ENCODE measurements around the gene PTH1R.

Gene PTH1R

DNA sequence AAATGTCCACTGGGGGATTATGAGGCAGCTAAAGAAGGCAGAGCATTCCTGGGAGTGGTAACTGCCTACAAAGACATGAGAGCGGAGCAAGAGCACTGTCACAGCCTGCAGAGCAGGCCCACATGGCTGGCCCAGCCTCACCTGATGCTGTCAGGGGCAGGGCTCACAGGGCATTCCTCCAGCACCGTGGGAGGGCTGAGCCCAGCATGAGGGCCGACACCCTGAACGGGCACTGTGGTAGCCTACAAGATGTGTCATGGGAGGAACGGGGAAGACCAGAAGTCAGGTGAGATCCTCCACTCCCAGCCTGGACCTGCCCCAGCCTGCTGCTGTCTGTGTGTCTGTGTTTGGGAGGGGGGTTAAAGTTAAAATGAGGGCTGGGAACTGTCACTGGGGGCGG lies 68.9 kb downstream of the PTH1R start:
- Histone ChIP-seq H3K9me3 (ENCODE audit: control insufficient read depth, insufficient read depth, low read length) (no peaks in the 10 kb centered on the region), H3K27me3 (ENCODE audit: control insufficient read depth, insufficient read depth, low read length) (no peaks in the 10 kb centered on the region), H3K4me1 (ENCODE audit: control insufficient read depth, insufficient read depth, low read length) (peaks cover 8% of the 10 kb centered on the region), H3K4me3 (ENCODE audit: low read length) (no peak overlapping the region), H3K36me3 (ENCODE audit: control insufficient read depth, insufficient read depth, low read length) (no peaks in the 10 kb centered on the region), H3K27ac (ENCODE audit: low read length) (no peak overlapping the region)
- DNase-seq (ENCODE audit: low read depth, low spot score), result no peak
- WGBS (ENCODE audit: insufficient coverage, insufficient read length), result no CpG with 5 or more reads among the region's 6 CpGs

DNA sequence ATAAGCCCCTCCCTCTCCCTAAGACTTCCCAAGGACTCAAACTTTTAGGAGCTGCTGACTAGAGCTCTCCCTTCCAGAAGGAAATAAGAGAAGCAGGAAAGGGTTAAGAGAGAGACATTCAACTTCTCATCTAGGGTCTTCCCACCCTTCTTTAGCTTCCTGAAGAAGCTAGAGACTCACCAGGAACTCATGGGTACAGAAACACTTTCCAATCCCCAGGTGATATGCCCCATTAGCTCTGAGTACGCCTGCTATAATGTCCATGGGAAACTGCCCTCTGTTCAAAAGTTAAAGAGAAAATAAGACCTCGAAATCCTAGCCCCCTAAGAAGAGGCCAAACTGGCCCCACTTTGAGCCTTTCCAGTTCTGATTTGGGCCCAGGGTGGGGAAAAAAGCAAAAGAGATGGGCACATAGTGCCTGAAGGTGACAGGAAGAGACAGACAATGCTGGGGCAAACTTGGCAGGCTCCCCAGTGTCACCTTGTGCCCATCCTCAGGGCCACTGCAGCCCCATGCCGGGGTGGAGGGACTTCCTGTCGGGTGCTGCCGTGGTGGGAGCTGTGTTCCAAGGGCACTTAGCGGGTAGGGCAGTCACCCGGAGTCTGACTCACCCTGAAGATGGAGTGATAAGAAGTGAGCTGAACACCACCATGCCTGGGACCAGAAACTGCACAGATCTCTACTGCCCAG lies 69.5 kb downstream of the PTH1R start:
- Histone ChIP-seq H3K27me3 (ENCODE audit: control insufficient read depth, insufficient read depth, low read length) (no peaks in the 10 kb centered on the region), H3K4me3 (ENCODE audit: low read length) (no peak overlapping the region), H3K27ac (ENCODE audit: low read length) (no peak overlapping the region), H3K9me3 (ENCODE audit: control insufficient read depth, insufficient read depth, low read length) (no peaks in the 10 kb centered on the region), H3K36me3 (ENCODE audit: control insufficient read depth, insufficient read depth, low read length) (no peaks in the 10 kb centered on the region), H3K4me1 (ENCODE audit: control insufficient read depth, insufficient read depth, low read length) (peaks cover 8% of the 10 kb centered on the region)
- DNase-seq (ENCODE audit: low read depth, low spot score), result no peak
- no CpG with 5 or more reads among the region's 7 CpGs for WGBS (ENCODE audit: insufficient coverage, insufficient read length)

DNA sequence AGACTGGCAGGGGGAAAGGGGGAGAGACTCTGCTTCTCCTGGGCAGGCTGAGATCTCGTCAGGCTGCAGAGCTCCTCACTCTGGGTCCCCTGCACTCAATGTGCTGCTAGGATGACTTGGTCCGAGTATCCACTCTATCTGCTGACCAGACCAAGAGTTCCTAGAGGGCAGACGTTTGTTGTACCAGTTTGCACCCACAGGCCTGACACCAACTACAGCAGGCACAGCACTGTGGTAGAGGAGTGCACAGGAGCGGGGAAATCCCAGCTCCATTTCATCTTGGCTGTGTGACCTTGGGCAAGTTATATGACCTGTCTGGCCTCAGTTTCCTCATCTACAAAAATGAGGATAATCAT lies 70.0 kb downstream of the PTH1R start:
- H3K36me3 ChIP-seq (ENCODE audit: control insufficient read depth, insufficient read depth, low read length), result no peaks in the 10 kb centered on the region
- H3K4me1 ChIP-seq (ENCODE audit: control insufficient read depth, insufficient read depth, low read length), result peaks cover 8% of the 10 kb centered on the region
- no peak overlapping the region for H3K4me3 ChIP-seq (ENCODE audit: low read length)
- DNase-seq (ENCODE audit: low read depth, low spot score), result no peak
- H3K27me3 ChIP-seq (ENCODE audit: control insufficient read depth, insufficient read depth, low read length), result no peaks in the 10 kb centered on the region
- no CpG with 5 or more reads among the region's 4 CpGs for WGBS (ENCODE audit: insufficient coverage, insufficient read length)
- H3K27ac ChIP-seq (ENCODE audit: low read length), result no peak overlapping the region
- H3K9me3 ChIP-seq (ENCODE audit: control insufficient read depth, insufficient read depth, low read length), result no peaks in the 10 kb centered on the region

DNA sequence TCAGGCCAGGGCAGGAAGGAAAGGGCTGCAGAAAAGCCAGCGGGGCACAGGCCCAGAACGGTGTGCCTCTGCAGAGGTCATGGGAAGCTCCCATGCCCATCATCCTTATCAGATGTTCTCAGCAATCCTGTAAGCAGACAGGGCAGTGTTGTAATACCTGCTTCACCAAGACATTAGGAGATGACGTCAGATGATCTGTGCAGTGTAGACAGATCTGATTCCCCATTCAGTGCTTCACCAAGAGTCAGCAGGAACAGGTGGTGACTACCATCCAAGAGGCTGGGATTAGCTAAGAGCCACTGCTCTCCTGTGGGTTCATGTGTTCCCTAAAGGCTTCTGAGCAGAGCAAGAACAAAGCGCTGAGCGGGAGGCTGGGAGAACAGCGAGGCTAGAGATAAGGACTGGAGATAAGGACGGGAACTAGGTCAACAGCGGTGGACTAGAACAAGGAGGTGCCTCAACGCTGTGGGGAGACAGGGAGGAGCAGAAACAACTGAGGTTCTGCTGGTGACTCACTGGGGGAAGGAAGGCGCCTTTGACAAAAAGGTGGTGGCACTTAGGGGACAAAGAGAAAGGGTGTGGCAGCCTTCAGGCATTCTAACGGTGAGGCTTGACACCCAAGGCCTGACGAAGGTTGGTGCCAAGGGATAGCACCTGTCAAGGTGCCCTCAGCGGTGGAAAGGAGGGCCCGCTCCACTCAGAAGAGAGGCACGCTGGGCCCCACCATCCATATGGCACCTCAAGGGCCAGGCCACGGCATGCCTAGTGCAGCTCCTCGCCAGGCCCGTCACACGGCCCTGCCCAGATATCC lies 70.7 kb downstream of the PTH1R start:
- WGBS (ENCODE audit: insufficient coverage, insufficient read length), result no CpG with 5 or more reads among the region's 19 CpGs
- Histone ChIP-seq H3K36me3 (ENCODE audit: control insufficient read depth, insufficient read depth, low read length) (no peaks in the 10 kb centered on the region), H3K4me3 (ENCODE audit: low read length) (no peak overlapping the region), H3K27ac (ENCODE audit: low read length) (no peak overlapping the region), H3K27me3 (ENCODE audit: control insufficient read depth, insufficient read depth, low read length) (no peaks in the 10 kb centered on the region), H3K9me3 (ENCODE audit: control insufficient read depth, insufficient read depth, low read length) (no peaks in the 10 kb centered on the region), H3K4me1 (ENCODE audit: control insufficient read depth, insufficient read depth, low read length) (peaks cover 9% of the 10 kb centered on the region)
- DNase-seq (ENCODE audit: low read depth, low spot score), result no peak

DNA sequence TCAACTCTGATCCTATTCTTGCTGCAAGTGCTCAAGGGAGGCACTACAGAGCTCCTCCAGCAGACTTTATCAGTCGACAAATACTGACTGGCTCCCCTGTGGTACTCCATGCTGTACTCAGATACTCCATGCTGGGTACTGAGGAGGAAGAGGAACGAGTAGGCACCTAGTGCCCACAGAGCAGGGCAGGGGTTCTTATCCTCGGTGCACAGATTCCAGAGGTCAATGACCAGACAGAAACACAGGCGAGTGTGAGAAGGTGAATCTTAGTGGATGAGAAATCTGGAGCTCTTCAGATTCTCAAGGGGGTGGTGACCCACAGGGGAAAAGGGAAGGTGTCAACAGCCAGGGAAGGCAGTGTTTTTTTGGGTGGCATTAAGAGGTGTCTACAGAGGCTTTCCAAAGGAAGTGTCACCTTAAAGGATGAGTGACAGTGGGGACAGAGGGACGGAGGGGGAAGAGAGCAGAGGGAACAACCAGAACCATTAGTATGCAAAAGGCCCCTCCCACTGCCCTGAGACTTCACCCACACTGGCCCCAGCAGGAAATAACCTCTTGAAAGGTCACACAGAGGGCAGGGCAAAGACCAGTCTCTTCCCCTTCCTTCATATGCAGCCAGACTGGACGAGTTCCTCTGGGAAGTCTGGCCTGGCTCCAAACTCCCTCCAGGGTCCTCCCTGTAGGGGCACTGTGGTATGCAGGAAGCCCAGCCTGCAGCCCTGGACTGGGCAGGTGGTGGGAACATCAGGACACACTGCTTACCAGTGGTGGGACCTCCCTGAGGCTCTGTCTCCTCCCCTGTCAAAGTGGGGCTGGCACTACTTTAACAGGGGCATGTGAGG lies 71.5 kb downstream of the PTH1R start:
- no peak overlapping the region for H3K27ac ChIP-seq (ENCODE audit: low read length)
- no peaks in the 10 kb centered on the region for H3K9me3 ChIP-seq (ENCODE audit: control insufficient read depth, insufficient read depth, low read length)
- no peak overlapping the region for H3K4me3 ChIP-seq (ENCODE audit: low read length)
- no CpG with 5 or more reads among the region's 6 CpGs for WGBS (ENCODE audit: insufficient coverage, insufficient read length)
- H3K4me1 ChIP-seq (ENCODE audit: control insufficient read depth, insufficient read depth, low read length), result peaks cover 9% of the 10 kb centered on the region
- no peaks in the 10 kb centered on the region for H3K36me3 ChIP-seq (ENCODE audit: control insufficient read depth, insufficient read depth, low read length)
- no peak for DNase-seq (ENCODE audit: low read depth, low spot score)
- H3K27me3 ChIP-seq (ENCODE audit: control insufficient read depth, insufficient read depth, low read length), result no peaks in the 10 kb centered on the region

DNA sequence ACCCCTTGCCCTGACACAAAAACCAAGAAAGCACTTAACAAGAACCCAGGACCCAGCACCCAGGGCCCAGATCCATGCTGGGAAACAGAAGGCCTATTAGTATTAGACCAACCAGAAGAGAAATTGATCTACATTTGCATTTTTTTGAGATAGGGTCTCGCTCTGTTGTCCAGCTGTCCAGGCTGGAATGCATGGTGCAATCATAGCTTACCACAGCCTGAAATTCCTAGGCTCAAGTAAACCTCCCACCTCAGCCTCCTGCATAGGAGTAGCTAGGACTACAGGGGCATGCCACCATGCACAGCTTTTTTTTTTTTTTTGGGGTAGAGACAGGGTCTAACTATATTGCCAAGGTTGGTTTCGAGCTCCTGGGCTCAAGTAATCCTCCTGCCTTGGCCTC lies 72.7 kb downstream of the PTH1R start:
- Histone ChIP-seq H3K27ac (ENCODE audit: low read length) (no peak overlapping the region), H3K4me1 (ENCODE audit: control insufficient read depth, insufficient read depth, low read length) (peaks cover 7% of the 10 kb centered on the region), H3K4me3 (ENCODE audit: low read length) (no peak overlapping the region), H3K9me3 (ENCODE audit: control insufficient read depth, insufficient read depth, low read length) (no peaks in the 10 kb centered on the region), H3K36me3 (ENCODE audit: control insufficient read depth, insufficient read depth, low read length) (no peaks in the 10 kb centered on the region), H3K27me3 (ENCODE audit: control insufficient read depth, insufficient read depth, low read length) (no peaks in the 10 kb centered on the region)
- no peak for DNase-seq (ENCODE audit: low read depth, low spot score)
- WGBS (ENCODE audit: insufficient coverage, insufficient read length), result no CpG with 5 or more reads among the region's 2 CpGs

DNA sequence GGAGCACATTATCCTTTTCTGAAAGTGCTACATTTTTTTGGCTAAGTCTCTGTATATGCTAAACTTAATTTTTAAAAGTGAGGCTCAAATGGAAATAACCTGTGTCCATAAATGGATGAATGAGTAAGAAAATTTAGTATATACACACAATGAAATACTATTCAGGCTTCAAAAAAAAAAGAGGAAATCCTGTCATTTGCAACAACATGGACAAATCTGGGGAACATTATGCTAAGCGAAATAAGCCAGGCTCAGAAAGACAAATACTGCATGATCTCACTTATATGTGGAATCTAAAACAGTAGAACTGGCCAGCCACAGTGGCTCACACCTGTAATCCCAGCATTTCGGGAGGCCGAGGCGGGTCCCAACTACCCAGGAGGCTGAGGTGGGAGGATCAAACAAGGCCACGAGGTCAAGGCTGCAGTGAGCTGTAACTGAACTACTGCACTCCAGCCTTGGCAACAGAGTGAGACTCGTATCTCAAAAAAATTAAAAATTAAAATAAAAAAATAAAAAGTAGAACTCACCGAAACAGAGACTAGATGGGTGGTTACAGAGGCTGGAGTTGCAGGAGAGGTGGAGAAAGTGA lies 73.2 kb downstream of the PTH1R start:
- Histone ChIP-seq H3K9me3 (ENCODE audit: control insufficient read depth, insufficient read depth, low read length) (no peaks in the 10 kb centered on the region), H3K4me3 (ENCODE audit: low read length) (no peak overlapping the region), H3K27me3 (ENCODE audit: control insufficient read depth, insufficient read depth, low read length) (no peaks in the 10 kb centered on the region), H3K4me1 (ENCODE audit: control insufficient read depth, insufficient read depth, low read length) (peaks cover 7% of the 10 kb centered on the region), H3K27ac (ENCODE audit: low read length) (no peak overlapping the region), H3K36me3 (ENCODE audit: control insufficient read depth, insufficient read depth, low read length) (no peaks in the 10 kb centered on the region)
- no CpG with 5 or more reads among the region's 7 CpGs for WGBS (ENCODE audit: insufficient coverage, insufficient read length)
- no peak for DNase-seq (ENCODE audit: low read depth, low spot score)

DNA sequence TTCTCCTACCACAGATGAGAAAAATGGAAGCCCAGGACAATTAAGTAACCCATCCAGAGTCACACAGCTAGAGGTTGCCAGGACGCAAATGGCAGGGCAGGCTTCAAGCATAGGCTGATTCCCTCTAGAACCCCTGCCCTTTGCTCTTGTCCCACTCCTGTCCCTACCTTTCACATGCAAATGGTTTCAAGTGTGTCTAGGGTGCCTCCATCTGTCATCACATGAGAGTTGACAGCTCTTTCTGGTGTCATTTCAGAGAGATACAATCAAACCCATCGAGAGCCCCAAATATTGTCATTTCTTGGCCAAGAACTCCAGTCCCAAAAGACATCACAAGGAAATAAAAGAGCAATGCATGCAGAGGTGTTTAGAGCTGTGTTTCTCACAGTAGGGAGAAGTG lies 75.3 kb downstream of the PTH1R start:
- Histone ChIP-seq H3K36me3 (ENCODE audit: control insufficient read depth, insufficient read depth, low read length) (no peaks in the 10 kb centered on the region), H3K4me1 (ENCODE audit: control insufficient read depth, insufficient read depth, low read length) (peaks cover 9% of the 10 kb centered on the region), H3K27me3 (ENCODE audit: control insufficient read depth, insufficient read depth, low read length) (no peaks in the 10 kb centered on the region), H3K27ac (ENCODE audit: low read length) (no peak overlapping the region), H3K9me3 (ENCODE audit: control insufficient read depth, insufficient read depth, low read length) (no peaks in the 10 kb centered on the region), H3K4me3 (ENCODE audit: low read length) (no peak overlapping the region)
- no CpG with 5 or more reads among the region's 2 CpGs for WGBS (ENCODE audit: insufficient coverage, insufficient read length)
- no peak for DNase-seq (ENCODE audit: low read depth, low spot score)
